GM19467 (cell line): ENCODE measurements around the gene PNKD.
A peak's percentile ranks its signal among the peaks of the same experiment; 100 is the strongest.
"Not testable (repeated sequence)": the region's sequence is repeated elsewhere in the genome, so short reads cannot be mapped to it uniquely, and the experiment has no call there.

ENCODE experiments used
- ATAC-seq: cut with Tn5 transposase; IDR thresholded peaks from one replicate; pipeline ENCODE4 v1.9.1; 2021; ENCODE audit warnings: mild to moderate bottlenecking, moderate library complexity; ENCODE audit not compliant: unreplicated experiment

PNKD gene

DNA sequence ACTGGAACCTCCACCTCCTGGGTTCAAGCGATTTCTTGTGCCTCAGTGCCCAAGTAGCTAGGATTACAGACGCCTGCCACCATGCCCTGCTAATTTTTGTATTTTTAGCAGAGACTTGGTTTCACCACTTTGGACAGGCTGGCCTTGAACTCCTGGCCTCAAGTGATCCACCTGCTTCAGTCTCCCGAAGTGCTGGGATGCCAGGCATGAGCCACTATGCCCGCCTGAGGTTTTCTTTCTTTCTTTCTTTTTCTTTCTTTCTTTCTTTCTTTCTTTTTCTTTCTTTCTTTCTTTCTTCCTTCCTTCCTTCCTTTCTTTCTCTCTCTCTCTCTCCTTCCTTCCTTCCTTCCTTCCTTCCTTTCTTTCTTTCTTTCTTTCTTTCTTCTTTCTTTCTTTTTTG is 44.4 kb downstream of the PNKD start:
- ATAC-seq: not testable (repeated sequence)

DNA sequence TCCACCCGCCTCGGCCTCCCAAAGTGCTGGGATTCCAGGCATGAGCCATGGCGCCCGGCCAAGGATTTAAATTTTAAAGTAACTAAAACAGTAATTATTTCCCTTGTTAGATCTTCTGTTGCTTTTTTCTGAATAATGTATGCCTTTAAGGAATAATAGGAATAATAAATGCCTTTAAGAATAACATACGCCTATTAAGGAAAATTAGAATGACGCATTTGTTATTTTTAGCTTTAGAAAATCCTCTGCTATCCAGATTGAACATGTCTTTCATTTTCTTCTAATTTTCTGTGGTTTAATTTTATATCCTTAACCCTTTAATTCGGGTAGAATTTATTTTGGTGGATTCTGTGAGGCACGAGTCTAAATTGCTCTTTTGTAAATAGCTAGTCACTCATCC is 45.1 kb downstream of the PNKD start:
- ATAC-seq: no peak

- ATAC-seq: no peak
Measured at GRCh38 chr2:218317303-218317630, 46.9 kb downstream of the PNKD start.

DNA sequence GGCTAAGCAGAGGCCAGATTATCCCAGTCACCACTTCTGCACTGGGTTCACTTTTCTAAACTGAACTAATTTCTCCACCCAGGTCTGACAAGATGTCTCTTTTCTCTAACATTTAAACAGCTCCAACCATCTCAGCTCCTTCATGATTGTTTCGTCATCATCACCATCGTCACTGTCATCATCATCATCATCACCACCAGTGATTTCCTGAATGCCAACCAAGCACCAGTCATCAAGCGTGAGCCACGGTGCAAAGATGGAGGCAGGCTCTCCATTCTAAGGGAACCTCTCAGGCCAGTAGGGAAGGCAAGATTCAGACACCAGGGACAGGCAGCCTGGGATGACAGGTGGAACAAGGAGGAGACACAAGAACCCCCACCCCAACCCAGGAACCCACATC is 47.5 kb downstream of the PNKD start:
- no peak for ATAC-seq

GRCh38 chr2:218318241-218318640 is 47.9 kb downstream of the PNKD start:
- ATAC-seq: no peak

- no peak for ATAC-seq
Measured at GRCh38 chr2:218319813-218320365, 49.6 kb downstream of the PNKD start.

DNA sequence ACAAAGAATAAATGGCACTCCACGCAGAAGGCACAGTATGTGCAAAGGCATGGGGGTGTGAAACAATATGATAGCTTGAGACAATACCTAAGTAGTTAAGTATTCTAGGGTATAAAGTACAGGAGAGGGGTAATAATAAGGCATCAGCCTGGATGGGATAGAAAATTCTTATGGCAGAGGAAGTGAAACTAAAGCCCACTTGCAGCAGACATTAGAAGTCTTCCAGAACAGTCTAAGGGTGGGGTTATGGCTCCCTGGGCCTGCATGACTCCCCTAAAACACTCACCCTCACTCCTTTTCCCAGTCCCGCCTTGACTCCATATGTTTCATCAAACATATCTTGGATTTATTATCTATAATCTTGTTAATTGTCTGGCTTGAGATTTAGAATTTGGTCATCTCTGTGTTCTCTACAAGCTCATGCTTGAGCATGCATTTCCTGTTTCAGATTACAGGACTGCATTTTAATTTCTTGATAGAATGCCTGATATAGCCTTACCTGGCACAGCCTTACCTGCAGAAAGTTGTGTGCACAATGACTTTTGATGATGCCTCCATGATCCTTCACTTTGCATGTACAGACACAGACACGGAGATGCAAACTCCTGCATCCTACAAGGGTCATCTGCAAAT is 50.5 kb downstream of the PNKD start:
- ATAC-seq: no peak

- peak; percentile 72 for ATAC-seq
Measured at GRCh38 chr2:218322768-218323525, 52.6 kb downstream of the PNKD start.

DNA sequence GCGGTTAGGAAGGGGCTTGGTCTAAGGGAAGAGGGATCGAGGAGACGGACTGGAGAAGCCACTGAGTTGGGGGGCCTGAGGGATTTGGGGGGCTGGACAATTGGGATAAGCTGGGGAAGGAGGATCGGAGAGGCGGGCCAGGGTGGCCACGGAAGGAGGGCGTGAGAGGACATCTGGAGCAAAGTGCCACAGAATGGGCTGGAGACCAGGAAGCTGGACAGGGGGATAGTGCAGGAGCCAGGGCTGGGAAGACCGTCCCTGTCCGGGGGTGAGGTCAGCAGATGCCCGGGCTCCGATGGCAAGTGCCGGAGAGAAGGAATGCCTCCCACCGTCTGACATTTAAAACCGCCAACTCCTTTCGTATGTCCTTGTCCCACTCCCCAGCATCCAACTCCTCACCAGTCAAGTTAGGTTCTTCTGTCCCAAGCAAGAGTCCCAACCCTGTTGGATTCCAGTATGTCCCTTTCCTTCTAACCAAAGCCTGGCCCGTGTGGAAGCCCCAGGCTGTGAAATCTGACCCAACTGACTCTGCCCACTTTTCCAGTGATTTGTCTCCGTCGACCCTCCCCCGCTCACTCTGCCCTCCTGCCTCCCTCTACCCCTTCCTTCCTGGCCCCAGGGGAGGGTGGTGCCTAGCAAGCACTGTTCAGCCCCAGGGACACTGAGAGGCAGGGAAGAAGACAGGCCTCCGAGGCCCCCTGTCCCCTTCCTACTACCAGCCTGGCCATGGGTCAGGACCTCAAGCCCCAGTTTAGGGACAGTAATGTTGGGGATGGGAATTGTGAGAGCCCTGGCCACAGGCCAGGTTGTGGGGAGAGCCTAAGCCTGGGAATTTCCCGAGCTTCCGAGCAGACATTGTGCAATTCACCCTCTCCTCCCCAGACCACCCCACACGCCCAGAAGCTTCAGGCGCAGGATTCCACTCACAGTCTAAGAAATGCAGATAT is 53.5 kb downstream of the PNKD start:
- no peak for ATAC-seq

DNA sequence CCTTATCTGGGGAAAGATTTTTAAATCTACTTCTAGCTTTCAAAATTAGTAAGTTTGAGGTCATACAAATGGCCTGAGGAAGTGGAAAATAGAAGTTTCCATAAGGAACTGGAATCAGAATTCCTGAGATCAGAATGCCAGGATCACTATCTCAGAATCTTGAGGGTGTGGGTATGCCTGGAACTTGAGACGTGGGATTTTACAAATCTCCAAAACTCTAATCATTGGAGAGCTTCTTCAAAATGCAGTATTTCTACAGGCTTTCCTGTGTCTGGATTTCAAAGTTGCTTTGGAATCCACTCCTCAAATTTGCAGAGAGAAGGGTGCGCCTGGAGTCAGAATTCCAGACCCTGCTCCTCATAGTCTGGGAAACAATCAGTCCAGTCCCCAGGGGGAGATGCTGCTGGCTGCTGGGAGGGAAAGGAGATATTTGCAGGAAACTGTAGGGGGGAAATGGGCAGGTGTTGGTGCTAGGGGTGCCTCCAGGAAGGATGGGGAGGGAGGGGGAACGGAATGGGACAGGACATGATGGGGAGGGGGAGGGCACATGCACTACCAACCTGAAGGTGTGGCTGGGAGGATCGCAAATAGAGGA is 55.3 kb downstream of the PNKD start:
- ATAC-seq: no peak

GRCh38 chr2:218326315-218326714 is 56.0 kb downstream of the PNKD start:
- no peak for ATAC-seq

DNA sequence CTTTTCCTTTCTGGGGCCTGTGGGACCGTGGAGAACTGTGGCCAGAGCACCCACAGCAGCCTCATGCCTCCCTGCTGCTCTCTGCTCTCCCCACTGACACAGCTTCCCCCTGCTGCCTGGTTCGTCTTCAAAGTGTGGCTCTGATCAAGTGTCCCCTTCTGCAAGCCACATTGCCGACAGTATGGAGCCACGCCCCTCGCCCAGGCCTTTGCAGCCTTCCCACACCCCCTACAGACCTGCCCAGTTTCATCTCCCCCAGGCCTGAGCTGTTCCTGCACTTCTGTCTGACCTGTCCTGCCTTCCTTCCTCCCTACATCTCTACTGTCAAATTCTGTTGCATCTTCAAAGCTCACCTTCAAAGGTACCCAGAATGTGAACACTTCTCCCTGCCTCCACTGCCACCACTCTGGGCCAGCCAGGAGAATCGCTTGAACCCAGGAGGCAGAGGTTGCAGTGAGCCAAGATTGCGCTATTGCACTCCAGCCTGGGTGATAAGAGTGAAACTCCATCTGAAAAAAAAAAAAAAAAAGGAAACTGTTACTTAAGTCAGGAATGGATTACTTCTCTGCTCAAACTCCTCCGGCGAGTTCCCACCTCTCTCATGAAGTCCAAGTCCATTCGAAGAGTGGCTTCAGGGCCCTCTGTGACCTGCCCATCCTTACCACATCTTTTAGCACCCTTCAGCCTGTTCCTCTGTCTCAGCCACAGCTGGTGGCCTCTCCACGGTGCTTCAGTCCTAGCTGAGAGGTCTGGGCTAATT is 57.3 kb downstream of the PNKD start:
- ATAC-seq: no peak

GRCh38 chr2:218328294-218328693 is 58.0 kb downstream of the PNKD start:
- ATAC-seq: no peak

- peak; percentile 22 for ATAC-seq
Measured at GRCh38 chr2:218329027-218329825, 58.9 kb downstream of the PNKD start.

- ATAC-seq: peak; percentile 37
Measured at GRCh38 chr2:218329826-218330593, 59.7 kb downstream of the PNKD start.

GRCh38 chr2:218331745-218332144 is 61.4 kb downstream of the PNKD start:
- no peak for ATAC-seq

- no peak for ATAC-seq
Measured at GRCh38 chr2:218332288-218332687, 62.0 kb downstream of the PNKD start.

DNA sequence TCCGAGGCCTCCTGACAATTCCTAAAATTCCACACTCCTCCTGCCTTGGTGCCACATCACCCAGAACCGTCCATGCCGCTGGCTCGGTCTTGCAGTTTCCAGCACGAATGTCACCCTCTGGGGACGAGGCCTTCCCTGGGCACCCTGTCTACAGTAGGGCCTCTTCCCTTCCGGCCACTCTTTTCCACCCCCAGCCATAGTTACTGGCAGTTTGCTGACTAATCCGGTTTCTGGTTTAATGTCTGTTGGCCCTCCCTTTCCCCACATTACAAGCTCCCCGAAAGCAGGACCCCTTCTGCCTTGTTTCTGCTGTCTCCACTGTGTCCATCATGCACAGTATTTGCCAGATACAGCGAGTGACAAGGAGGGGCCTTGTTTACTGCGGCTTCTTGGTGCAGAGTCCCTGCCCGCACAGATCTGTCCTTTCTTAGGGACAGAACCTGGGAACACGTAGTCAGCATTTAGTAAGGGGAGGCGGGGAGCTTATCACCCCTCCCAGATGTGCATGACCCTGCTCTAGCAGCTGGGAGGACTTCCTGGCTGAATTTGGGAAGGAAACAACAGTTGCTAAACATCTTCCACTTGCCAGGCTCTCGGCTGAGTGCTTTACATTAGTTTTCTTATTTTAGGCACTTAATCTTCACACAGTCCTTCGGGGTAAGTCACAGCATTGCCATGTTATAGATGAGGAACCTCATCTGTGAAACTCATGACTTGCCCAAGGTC is 62.8 kb downstream of the PNKD start:
- ATAC-seq: no peak
